Spleen (tissue), 7 donors: ENCODE data around the gene SSTR5.

ENCODE experiments used
- POLR2AphosphoS5 ChIP-seq, 3 donors: sonication (generic); formaldehyde crosslinking; IDR thresholded peaks; one replicate each; pipeline ENCODE4 v1.5.1; 2017; ENCODE audit warnings: antibody characterized with exemption in 3 of 3
- TF ChIP-seq, protein P1 (sequence below), 11 experiments: fragments of 200-600 bp in 7 of 11; fragments of 450-650 bp in 4 of 11; sonication (generic) in 4 of 11; IDR thresholded peaks in 8 of 11; conservative IDR thresholded peaks in 3 of 11; 1 replicate in 7 of 11; 2 replicates in 4 of 11; pipeline versions ENCODE4 v1.4.0 to v1.8.0; 2016 to 2021; ENCODE audit warnings: antibody characterized with exemption in 11 of 11, inconsistent platforms in 4 of 11, mild to moderate bottlenecking in 1 of 11
- donor health status: DM: no; HTN: no; CAD: no; lungs with moderate emphysema.
- donor health status: DM: no; HTN: no; CAD: no.
- donor health status: DM: no; HTN: no; CAD: no.

DNA sequence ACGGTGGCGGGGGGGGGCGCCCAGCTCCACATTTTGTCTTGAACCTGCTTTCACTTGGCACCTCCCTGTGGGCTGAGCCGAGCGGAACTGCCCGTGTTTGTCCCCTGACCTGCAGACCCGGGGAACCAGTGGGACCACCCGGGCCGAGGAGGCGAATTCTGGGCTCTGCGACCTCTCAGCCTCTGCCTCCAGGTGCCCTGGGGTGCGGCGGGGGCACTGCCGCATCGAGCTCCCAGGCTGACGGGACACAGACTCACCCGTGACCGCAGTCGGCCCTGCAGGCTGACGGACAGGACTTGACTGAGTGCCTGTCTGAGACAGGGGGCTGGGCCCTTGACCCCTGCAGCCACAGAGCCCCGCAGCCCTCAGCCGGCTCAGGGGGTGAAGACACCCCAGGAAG is 34.6 kb downstream of the SSTR5 start:
- TF ChIP-seq POLR2AphosphoS5 (IDR thresholded peaks at IDR 0.05), result no peak
- TF ChIP-seq, protein P1, sequence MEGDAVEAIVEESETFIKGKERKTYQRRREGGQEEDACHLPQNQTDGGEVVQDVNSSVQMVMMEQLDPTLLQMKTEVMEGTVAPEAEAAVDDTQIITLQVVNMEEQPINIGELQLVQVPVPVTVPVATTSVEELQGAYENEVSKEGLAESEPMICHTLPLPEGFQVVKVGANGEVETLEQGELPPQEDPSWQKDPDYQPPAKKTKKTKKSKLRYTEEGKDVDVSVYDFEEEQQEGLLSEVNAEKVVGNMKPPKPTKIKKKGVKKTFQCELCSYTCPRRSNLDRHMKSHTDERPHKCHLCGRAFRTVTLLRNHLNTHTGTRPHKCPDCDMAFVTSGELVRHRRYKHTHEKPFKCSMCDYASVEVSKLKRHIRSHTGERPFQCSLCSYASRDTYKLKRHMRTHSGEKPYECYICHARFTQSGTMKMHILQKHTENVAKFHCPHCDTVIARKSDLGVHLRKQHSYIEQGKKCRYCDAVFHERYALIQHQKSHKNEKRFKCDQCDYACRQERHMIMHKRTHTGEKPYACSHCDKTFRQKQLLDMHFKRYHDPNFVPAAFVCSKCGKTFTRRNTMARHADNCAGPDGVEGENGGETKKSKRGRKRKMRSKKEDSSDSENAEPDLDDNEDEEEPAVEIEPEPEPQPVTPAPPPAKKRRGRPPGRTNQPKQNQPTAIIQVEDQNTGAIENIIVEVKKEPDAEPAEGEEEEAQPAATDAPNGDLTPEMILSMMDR (IDR thresholded peaks at IDR 0.05 in 8 of 11, conservative IDR thresholded peaks at IDR 0.05 in 3 of 11), result no peak
